Measurements from ENCODE around the gene PLCXD1. TPM values are rescaled to one million over a fixed set of nuclear protein-coding genes. Genes with fewer than 3 reads are reported as not detected.

Gene PLCXD1
- total and polyA plus RNA-seq, 9 of the 15 experiments (the other 6 are each of a cell fraction or from before 2014, with no cell fraction given) = 6.0 to 60.2 (median 39.5) TPM

DNA sequence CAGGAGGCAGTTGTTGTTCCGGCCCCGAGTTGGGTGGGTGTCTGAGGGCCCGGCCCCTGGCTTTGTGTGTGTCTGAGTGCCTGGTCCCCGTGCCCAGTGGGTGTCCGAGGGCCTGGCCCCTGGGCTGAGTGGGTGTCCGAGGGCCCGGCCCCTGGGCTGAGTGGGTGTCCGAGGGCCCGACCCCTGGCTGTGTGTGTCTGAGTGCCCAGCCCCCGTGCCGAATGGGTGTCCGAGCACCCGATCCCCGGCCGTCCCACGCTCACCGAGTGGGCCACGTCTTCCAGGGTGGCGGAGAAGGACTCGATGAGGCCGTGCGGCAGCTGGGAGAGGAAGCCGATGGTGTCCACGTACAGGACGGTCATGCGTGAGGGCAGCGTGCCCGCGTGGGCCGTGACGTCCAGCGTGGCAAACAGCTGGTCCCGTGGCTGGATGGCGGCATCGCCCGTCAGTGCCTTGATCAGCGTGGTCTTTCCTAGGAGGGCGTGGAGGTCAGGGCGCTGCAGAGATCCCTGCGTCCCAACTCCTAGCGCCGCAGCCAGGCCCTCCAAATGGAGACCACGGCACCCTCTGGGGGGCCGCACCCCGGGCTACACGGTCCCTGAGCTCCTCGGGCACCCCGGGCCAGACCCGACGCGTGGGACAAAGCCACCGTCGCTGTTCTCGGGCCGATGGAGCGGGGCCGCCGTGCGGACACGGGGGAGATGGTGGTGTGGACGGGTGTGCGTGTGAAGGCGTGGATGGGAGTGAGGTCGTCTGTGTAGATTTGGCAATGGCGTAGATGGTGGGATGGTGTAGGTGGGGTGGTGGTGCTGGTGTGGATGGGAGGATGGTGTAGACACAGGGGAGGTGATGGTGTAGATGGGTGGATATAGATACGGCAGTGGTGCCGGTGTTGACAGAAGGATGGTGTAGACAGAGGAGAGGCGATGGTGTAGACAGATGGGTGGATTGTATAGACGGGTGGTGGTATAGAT lies 30.3 kb downstream of the PLCXD1 start (continued):
- no peak for TF ChIP-seq BRF1 (IDR thresholded peaks at IDR 0.05; ENCODE audit: borderline replicate concordance, extremely low read depth, insufficient read length)
- no peak for TF ChIP-seq PTBP1 (IDR thresholded peaks at IDR 0.05; ENCODE audit: low read depth, low read length)

DNA sequence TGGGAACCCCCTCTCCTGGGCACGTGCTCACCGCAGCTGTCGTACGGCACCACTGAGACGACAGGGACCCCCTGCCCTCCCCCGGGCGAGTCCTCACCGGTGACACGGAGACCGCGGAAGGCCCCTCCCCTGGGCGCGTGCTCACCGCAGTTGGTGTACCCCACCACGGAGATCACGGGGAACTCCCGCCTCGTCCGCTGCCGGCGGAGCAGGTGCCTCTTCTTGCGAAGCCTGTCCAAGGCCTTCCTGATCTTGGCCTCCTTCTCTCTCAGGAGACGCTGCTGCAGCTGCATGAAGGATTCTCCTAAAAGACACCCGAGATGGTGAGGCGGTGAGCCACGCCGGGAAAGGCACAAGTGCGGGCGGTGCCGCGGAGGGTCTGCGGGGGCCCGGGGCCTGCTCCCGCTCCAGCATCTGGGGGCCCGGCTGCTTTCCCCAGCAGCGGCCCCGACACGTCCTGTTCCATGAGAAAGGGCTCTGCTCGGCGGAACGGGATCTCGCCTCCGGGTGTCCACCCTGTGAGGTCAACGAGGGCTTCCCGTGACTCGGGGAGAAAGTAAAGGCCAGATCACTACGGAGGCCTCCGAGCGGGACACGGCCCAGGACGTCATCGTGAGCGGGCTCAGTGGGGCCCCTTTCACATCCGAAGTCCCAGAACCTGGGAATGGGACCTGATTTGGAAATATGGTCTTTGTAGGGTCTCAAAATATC lies 31.6 kb downstream of the PLCXD1 start:
- Histone ChIP-seq H3K9ac (ENCODE audit: insufficient read depth in 1 of 2, low read depth in 2 of 2, low read length in 2 of 2) (no peak overlapping the region), H3K27me3 (ENCODE audit: control insufficient read depth in 2 of 2, insufficient read depth in 2 of 2, low read length in 2 of 2) (no peaks in the 10 kb centered on the region), H4K20me1 (replicated peaks; ENCODE audit: control insufficient read depth, insufficient read depth, low read length) (no peaks in the 10 kb centered on the region), H3K27ac (ENCODE audit: extremely low read depth, low read depth, low read length) (no peak overlapping the region), H2AFZ (ENCODE audit: low read depth, low read length) (no peak overlapping the region), H3K36me3 (ENCODE audit: control insufficient read depth, insufficient read depth, low read length) (peaks cover 61% of the 10 kb centered on the region; the same call in 2 of the 3 replicates), H3K4me2 (ENCODE audit: insufficient read depth, low read length) (no peak overlapping the region), H3K4me1 (replicated peaks in 1 of 2; ENCODE audit: control insufficient read depth in 2 of 2, insufficient read depth in 2 of 2, low read length in 2 of 2) (peaks cover 0 to 15% of the 10 kb centered on the region in 2 experiments; a peak in 2 of 5 replicates), H3K9me3 (replicated peaks; ENCODE audit: control insufficient read depth, insufficient read depth, low read depth, low read length) (no peaks in the 10 kb centered on the region), H3K9me1 (ENCODE audit: control insufficient read depth, insufficient read depth, low read length) (no peaks in the 10 kb centered on the region), H3K79me2 (ENCODE audit: control insufficient read depth, insufficient read depth, low read length) (peaks cover 13% of the 10 kb centered on the region), H3K4me3 (no peak overlapping the region)
- WGBS (ENCODE audit: insufficient coverage, low coverage, missing lambda C conversion rate) = 96% methylated on average over 15 of the region's 54 CpGs
- ChIA-PET POLR2A (no interaction called here), CTCF (ENCODE audit: low intra/inter-chr PET ratio) (no interaction called here)
- in situ Hi-C loops (cut with MboI) = no loop called here
- intact Hi-C loops (cut with micrococcal nuclease) = no loop called here
- FAIRE-seq (no peak), DNase-seq (ENCODE audit: extremely low read depth in 1 of 4, low spot score in 3 of 4) (no peak), ATAC-seq (no peak)
- BruUV-seq (replicated peaks) = no TSS peak
- TF ChIP-seq, protein P1, sequence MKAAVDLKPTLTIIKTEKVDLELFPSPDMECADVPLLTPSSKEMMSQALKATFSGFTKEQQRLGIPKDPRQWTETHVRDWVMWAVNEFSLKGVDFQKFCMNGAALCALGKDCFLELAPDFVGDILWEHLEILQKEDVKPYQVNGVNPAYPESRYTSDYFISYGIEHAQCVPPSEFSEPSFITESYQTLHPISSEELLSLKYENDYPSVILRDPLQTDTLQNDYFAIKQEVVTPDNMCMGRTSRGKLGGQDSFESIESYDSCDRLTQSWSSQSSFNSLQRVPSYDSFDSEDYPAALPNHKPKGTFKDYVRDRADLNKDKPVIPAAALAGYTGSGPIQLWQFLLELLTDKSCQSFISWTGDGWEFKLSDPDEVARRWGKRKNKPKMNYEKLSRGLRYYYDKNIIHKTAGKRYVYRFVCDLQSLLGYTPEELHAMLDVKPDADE (conservative IDR thresholded peaks at IDR 0.05; ENCODE audit: control insufficient read depth, low read depth, low read length) = no peak
- TF ChIP-seq NR4A1 (CRISPR knock-in tag; IDR thresholded peaks at IDR 0.05) (no peak), NR4A1 (tag; IDR thresholded peaks at IDR 0.05) (no peak), MEIS2 (IDR thresholded peaks at IDR 0.05; ENCODE audit: partially characterized antibody) (no peak), CBX2 (IDR thresholded peaks at IDR 0.05; ENCODE audit: insufficient read depth, low read length, poor library complexity, severe bottlenecking) (no peak), PRMT5 (CRISPR knock-in tag; IDR thresholded peaks at IDR 0.05) (no peak), ASH1L (IDR thresholded peaks at IDR 0.05; ENCODE audit: borderline replicate concordance, low read depth, partially characterized antibody) (no peak), DDX20 (tag; IDR thresholded peaks at IDR 0.05; ENCODE audit: low read depth) (no peak), RBM15 (IDR thresholded peaks at IDR 0.05; ENCODE audit: insufficient read depth, low read length) (no peak), GABPA (tag; conservative IDR thresholded peaks at IDR 0.05; ENCODE audit: low read depth) (no peak), TAF15 (IDR thresholded peaks at IDR 0.05; ENCODE audit: low read depth, low read length) (no peak), ZNF668 (CRISPR knock-in tag; IDR thresholded peaks at IDR 0.05) (no peak)
- TF ChIP-seq, protein P2, sequence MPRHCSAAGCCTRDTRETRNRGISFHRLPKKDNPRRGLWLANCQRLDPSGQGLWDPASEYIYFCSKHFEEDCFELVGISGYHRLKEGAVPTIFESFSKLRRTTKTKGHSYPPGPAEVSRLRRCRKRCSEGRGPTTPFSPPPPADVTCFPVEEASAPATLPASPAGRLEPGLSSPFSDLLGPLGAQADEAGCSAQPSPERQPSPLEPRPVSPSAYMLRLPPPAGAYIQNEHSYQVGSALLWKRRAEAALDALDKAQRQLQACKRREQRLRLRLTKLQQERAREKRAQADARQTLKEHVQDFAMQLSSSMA (CRISPR knock-in tag; IDR thresholded peaks at IDR 0.05) = no peak
- TF ChIP-seq, protein P3, sequence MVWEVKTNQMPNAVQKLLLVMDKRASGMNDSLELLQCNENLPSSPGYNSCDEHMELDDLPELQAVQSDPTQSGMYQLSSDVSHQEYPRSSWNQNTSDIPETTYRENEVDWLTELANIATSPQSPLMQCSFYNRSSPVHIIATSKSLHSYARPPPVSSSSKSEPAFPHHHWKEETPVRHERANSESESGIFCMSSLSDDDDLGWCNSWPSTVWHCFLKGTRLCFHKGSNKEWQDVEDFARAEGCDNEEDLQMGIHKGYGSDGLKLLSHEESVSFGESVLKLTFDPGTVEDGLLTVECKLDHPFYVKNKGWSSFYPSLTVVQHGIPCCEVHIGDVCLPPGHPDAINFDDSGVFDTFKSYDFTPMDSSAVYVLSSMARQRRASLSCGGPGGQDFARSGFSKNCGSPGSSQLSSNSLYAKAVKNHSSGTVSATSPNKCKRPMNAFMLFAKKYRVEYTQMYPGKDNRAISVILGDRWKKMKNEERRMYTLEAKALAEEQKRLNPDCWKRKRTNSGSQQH (CRISPR knock-in tag; IDR thresholded peaks at IDR 0.05) = no peak
